Fibroblast of lung (primary cell): ENCODE results near the gene ARMC2. TPM values are rescaled to one million over a fixed set of nuclear protein-coding genes. Genes with fewer than 3 reads are reported as not detected.

ENCODE experiments used
- DNase-seq, 2 donors: peaks; one replicate each; pipeline versions ENCODE4 v3.0.0 to v3.0.0-alpha.2; 2010; ENCODE audit warnings: low read depth in 2 of 2
- H2AFZ ChIP-seq: 2 replicates; pipeline ENCODE4 v1.5.1; 2012; ENCODE audit warnings: low read length, control low read depth, inconsistent platforms
- H3K27ac ChIP-seq: 2 replicates; pipeline ENCODE4 v1.5.1; 2011; ENCODE audit warnings: low read length, control low read depth; ENCODE audit not compliant: insufficient read depth
- H3K27me3 ChIP-seq: 2 replicates; pipeline ENCODE4 v1.5.1; 2011; ENCODE audit warnings: mild to moderate bottlenecking, low read length; ENCODE audit not compliant: control insufficient read depth, insufficient read depth
- H3K36me3 ChIP-seq: 2 replicates; pipeline ENCODE4 v1.5.1; 2011; ENCODE audit warnings: low read length; ENCODE audit not compliant: control insufficient read depth, insufficient read depth
- H3K4me1 ChIP-seq: 2 replicates; pipeline ENCODE4 v1.5.1; 2011; ENCODE audit warnings: low read length; ENCODE audit not compliant: control insufficient read depth, insufficient read depth; ENCODE audit errors: extremely low read depth
- H3K4me2 ChIP-seq: 2 replicates; pipeline ENCODE4 v1.5.1; 2011; ENCODE audit warnings: low read length, control low read depth; ENCODE audit not compliant: insufficient read depth; ENCODE audit errors: extremely low read depth
- H3K4me3 ChIP-seq, 4 experiments: fragments of 200-600 bp in 1 of 4; sonication (generic) in 1 of 4; replicated peaks in 1 of 4; 2 replicates each; pipeline ENCODE4 v1.5.1; 2011 to 2016; ENCODE audit warnings: low read length in 4 of 4, low read depth in 3 of 4, mild to moderate bottlenecking in 3 of 4, control low read depth in 2 of 4, inconsistent platforms in 1 of 4, mixed read lengths in 1 of 4; ENCODE audit not compliant: insufficient read depth in 1 of 4; ENCODE audit errors: control extremely low read depth in 1 of 4
- H3K79me2 ChIP-seq: 2 replicates; pipeline ENCODE4 v1.5.1; 2012; ENCODE audit warnings: mild to moderate bottlenecking, low read length, inconsistent platforms; ENCODE audit not compliant: control insufficient read depth, insufficient read depth
- H3K9ac ChIP-seq: 2 replicates; pipeline ENCODE4 v1.5.1; 2011; ENCODE audit warnings: mild to moderate bottlenecking, low read length, control low read depth; ENCODE audit not compliant: insufficient read depth
- H3K9me3 ChIP-seq: 2 replicates; pipeline ENCODE4 v1.5.1; 2012; ENCODE audit warnings: low read depth, low read length; ENCODE audit not compliant: control insufficient read depth, insufficient read depth
- H4K20me1 ChIP-seq: 2 replicates; pipeline ENCODE4 v1.5.1; 2011; ENCODE audit warnings: low read length; ENCODE audit not compliant: control insufficient read depth, insufficient read depth; ENCODE audit errors: extremely low read depth
- CTCF ChIP-seq, 2 donors: IDR thresholded peaks in 1 of 2; conservative IDR thresholded peaks in 1 of 2; 1 replicate in 1 of 2; 2 replicates in 1 of 2; pipeline ENCODE4 v1.5.1; 2011 to 2012; ENCODE audit warnings: low read length in 2 of 2, control low read depth in 1 of 2, inconsistent platforms in 1 of 2, low read depth in 1 of 2, mild to moderate bottlenecking in 1 of 2
- EZH2 ChIP-seq: IDR thresholded peaks from 2 replicates; pipeline ENCODE4 v1.5.1; 2012; ENCODE audit warnings: low read length, control low read depth, mild to moderate bottlenecking; ENCODE audit errors: missing control alignments
- polyA plus RNA-seq, 2 donors: library from polyadenylated mRNA; depleted of rRNA in 1 of 2; stranded (reverse) in 1 of 2; unstranded in 1 of 2; fragments of >200 nt; gene quantifications; 2 replicates each; pipeline ENCODE4 v1.2.1, GENCODE V29; 2011 to 2012; ENCODE audit warnings: missing spikeins in 1 of 2
- total RNA-seq: library from RNA; depleted of rRNA; stranded (reverse); fragments of >200 nt; gene quantifications from 2 replicates; pipeline ENCODE4 v1.2.1, GENCODE V29; 2014

Gene ARMC2
- total and polyA plus RNA-seq, 2 donors (not counting 1 experiment from before 2014, with no cell fraction given), result 4.0 to 6.2 TPM

GRCh38 chr6:109006818-109007217 is 158.6 kb downstream of the ARMC2 start:
- Histone ChIP-seq H3K4me1 (no peaks in the 10 kb centered on the region), H3K9me3 (no peaks in the 10 kb centered on the region), H3K4me3 (peak overlapping the region in 1 of 4 experiments; percentile 91), H3K4me2 (peak overlapping the region; percentile 5), H3K27me3 (no peaks in the 10 kb centered on the region), H3K36me3 (no peaks in the 10 kb centered on the region), H3K79me2 (peaks cover 2% of the 10 kb centered on the region), H2AFZ (no peak overlapping the region), H3K9ac (no peak overlapping the region), H3K27ac (no peak overlapping the region), H4K20me1 (no peaks in the 10 kb centered on the region)
- DNase-seq, result no peak
- TF ChIP-seq EZH2 (no peak), CTCF (conservative IDR thresholded peaks at IDR 0.05 in 1 of 2, IDR thresholded peaks at IDR 0.05 in 1 of 2; ENCODE audit: low read depth in 1 of 2, low read length in 2 of 2) (no peak)

- no peak for TF ChIP-seq CTCF (conservative IDR thresholded peaks at IDR 0.05 in 1 of 2, IDR thresholded peaks at IDR 0.05 in 1 of 2; ENCODE audit: low read depth in 1 of 2, low read length in 2 of 2)
- no peak for TF ChIP-seq EZH2
- H3K27me3 ChIP-seq, result no peaks in the 10 kb centered on the region
- H3K9me3 ChIP-seq, result no peaks in the 10 kb centered on the region
- H3K4me2 ChIP-seq, result peak overlapping the region; percentile 85
- H3K36me3 ChIP-seq, result no peaks in the 10 kb centered on the region
- H4K20me1 ChIP-seq, result no peaks in the 10 kb centered on the region
- H3K79me2 ChIP-seq, result peaks cover 2% of the 10 kb centered on the region
- H3K9ac ChIP-seq, result no peak overlapping the region
- H2AFZ ChIP-seq, result no peak overlapping the region
- peak overlapping the region in 3 of 4 experiments; percentile 57 to 91 (median 82) for H3K4me3 ChIP-seq
- no peak for DNase-seq
- no peaks in the 10 kb centered on the region for H3K4me1 ChIP-seq
- H3K27ac ChIP-seq, result no peak overlapping the region
Measured at GRCh38 chr6:109007521-109007920, 159.3 kb downstream of the ARMC2 start.

- Histone ChIP-seq H4K20me1 (no peaks in the 10 kb centered on the region), H3K27ac (no peak overlapping the region), H2AFZ (no peak overlapping the region), H3K36me3 (no peaks in the 10 kb centered on the region), H3K79me2 (peaks cover 2% of the 10 kb centered on the region), H3K4me3 (peak overlapping the region; percentile 57 to 91 (median 82)), H3K9ac (no peak overlapping the region), H3K4me2 (peak overlapping the region; percentile 85), H3K9me3 (no peaks in the 10 kb centered on the region), H3K4me1 (no peaks in the 10 kb centered on the region), H3K27me3 (no peaks in the 10 kb centered on the region)
- TF ChIP-seq CTCF (conservative IDR thresholded peaks at IDR 0.05 in 1 of 2, IDR thresholded peaks at IDR 0.05 in 1 of 2; ENCODE audit: low read depth in 1 of 2, low read length in 2 of 2), result no peak
- no peak for TF ChIP-seq EZH2
- DNase-seq, result no peak
Measured at GRCh38 chr6:109008054-109008453, 159.8 kb downstream of the ARMC2 start.
